ENCODE data around the gene SNRPB.
"Not testable (repeated sequence)": the region's sequence is repeated elsewhere in the genome, so short reads cannot be mapped to it uniquely, and the experiment has no call there.

The SNRPB gene

GRCh38 chr20:2470423-2471193 lies at the start of gene SNRPB:
Gene SNRPB (minus strand): TSS chr20:2470789. CDS start chr20:2470690, 99 bp downstream.
- peak; percentile 93 for DNase-seq (ENCODE audit: low read depth in 2 of 2)

- DNase-seq (ENCODE audit: low read depth in 2 of 2), result no peak
Observed at GRCh38 chr20:2519115-2519809, 48.7 kb upstream of the SNRPB start.

GRCh38 chr20:2518558-2518957 lies 48.0 kb upstream of the SNRPB start:
- DNase-seq (ENCODE audit: low read depth in 2 of 2), result no peak

- no peak for DNase-seq (ENCODE audit: low read depth in 2 of 2)
Observed at GRCh38 chr20:2518096-2518495, 47.5 kb upstream of the SNRPB start.

- DNase-seq (ENCODE audit: low read depth in 2 of 2), result no peak
Observed at GRCh38 chr20:2516399-2516798, 45.8 kb upstream of the SNRPB start.

GRCh38 chr20:2515203-2515602 lies 44.6 kb upstream of the SNRPB start:
- no peak for DNase-seq (ENCODE audit: low read depth in 2 of 2)

GRCh38 chr20:2509794-2510193 lies 39.2 kb upstream of the SNRPB start:
- DNase-seq (ENCODE audit: low read depth in 2 of 2), result no peak

- no peak for DNase-seq (ENCODE audit: low read depth in 2 of 2)
Observed at GRCh38 chr20:2509468-2509781, 38.8 kb upstream of the SNRPB start.

GRCh38 chr20:2508631-2509467 lies 38.3 kb upstream of the SNRPB start, which contains the start of gene ZNF343:
Gene ZNF343 (minus strand): TSS chr20:2508915. CDS start chr20:2493895, 15,020 bp downstream.
- DNase-seq (ENCODE audit: low read depth in 2 of 2), result peak; percentile 44

- DNase-seq (ENCODE audit: low read depth in 2 of 2), result no peak
Observed at GRCh38 chr20:2507875-2508630, 37.5 kb upstream of the SNRPB start.

GRCh38 chr20:2507464-2507863 lies 36.9 kb upstream of the SNRPB start:
- no peak for DNase-seq (ENCODE audit: low read depth in 2 of 2)

- not testable (repeated sequence) for DNase-seq (ENCODE audit: low read depth in 2 of 2)
Observed at GRCh38 chr20:2506426-2506825, 35.8 kb upstream of the SNRPB start.

- DNase-seq (ENCODE audit: low read depth in 2 of 2), result not testable (repeated sequence)
Observed at GRCh38 chr20:2504803-2505202, 34.2 kb upstream of the SNRPB start.

- DNase-seq (ENCODE audit: low read depth in 2 of 2), result not testable (repeated sequence)
Observed at GRCh38 chr20:2502808-2503384, 32.3 kb upstream of the SNRPB start.

- DNase-seq (ENCODE audit: low read depth in 2 of 2), result no peak
Observed at GRCh38 chr20:2485661-2486060, 15.1 kb upstream of the SNRPB start.

- DNase-seq (ENCODE audit: low read depth in 2 of 2), result no peak
Observed at GRCh38 chr20:2485080-2485479, 14.5 kb upstream of the SNRPB start.

GRCh38 chr20:2483504-2483903 lies 12.9 kb upstream of the SNRPB start:
- no peak for DNase-seq (ENCODE audit: low read depth in 2 of 2)

- DNase-seq (ENCODE audit: low read depth in 2 of 2), result no peak
Observed at GRCh38 chr20:2480381-2480780, 9.8 kb upstream of the SNRPB start.

GRCh38 chr20:2476742-2477615 lies 6.4 kb upstream of the SNRPB start:
- DNase-seq (ENCODE audit: low read depth in 2 of 2), result no peak

All from stimulated activated CD8-positive, alpha-beta memory T cell treated with anti-CD3 and anti-CD28 coated beads, Interleukin-2, amount 100 ng/mL, for 1 hour (primary cell).